Activated CD4-positive, alpha-beta T cell treated with anti-CD3 and anti-CD28 coated beads, Interleukin-2, amount 50 U/mL, for 24 hours (primary cell): ENCODE results near the gene PASD1.
"Not testable (repeated sequence)": the region's sequence is repeated elsewhere in the genome, so short reads cannot be mapped to it uniquely, and the experiment has no call there.

ENCODE experiments used
- DNase-seq, 2 donors: peaks; one replicate each; pipeline ENCODE4 v3.0.0-alpha.2; 2020; ENCODE audit warnings: low read depth in 1 of 2, low spot score in 1 of 2

The PASD1 gene

GRCh38 chrX:151609222-151609621, 45.7 kb downstream of the PASD1 start:
- no peak for DNase-seq

GRCh38 chrX:151621422-151621821, 57.9 kb downstream of the PASD1 start:
- no peak for DNase-seq

- no peak for DNase-seq
These were observed 61.2 kb downstream of the PASD1 start for GRCh38 chrX:151624677-151625076.

- DNase-seq: no peak
These were observed 68.3 kb downstream of the PASD1 start for GRCh38 chrX:151631822-151632221.

- no peak for DNase-seq
These were observed 69.7 kb downstream of the PASD1 start for GRCh38 chrX:151633157-151633556.

GRCh38 chrX:151634937-151635336, 71.5 kb downstream of the PASD1 start:
- no peak for DNase-seq

- DNase-seq: no peak
These were observed 78.1 kb downstream of the PASD1 start for GRCh38 chrX:151641564-151641963.

GRCh38 chrX:151675121-151675746, 111.8 kb downstream of the PASD1 start:
- no peak for DNase-seq

GRCh38 chrX:151676196-151676595, 112.7 kb downstream of the PASD1 start:
- DNase-seq: no peak

- DNase-seq: no peak
These were observed 116.4 kb downstream of the PASD1 start for GRCh38 chrX:151679798-151680402.

GRCh38 chrX:151680805-151681204, 117.3 kb downstream of the PASD1 start:
- peak; percentile 19 to 42 for DNase-seq

GRCh38 chrX:151687635-151688034, 124.2 kb downstream of the PASD1 start:
- no peak for DNase-seq

GRCh38 chrX:151688695-151689094, 125.2 kb downstream of the PASD1 start:
- DNase-seq: no peak

- no peak for DNase-seq
These were observed 129.3 kb downstream of the PASD1 start for GRCh38 chrX:151692825-151693224.

- DNase-seq: no peak
These were observed 130.6 kb downstream of the PASD1 start for GRCh38 chrX:151694121-151694520.

- DNase-seq: no peak
These were observed 131.4 kb downstream of the PASD1 start, which contains the start of gene PRRG3 for GRCh38 chrX:151694661-151695582. TSS of gene PRRG3 (plus strand) at chrX:151695458. CDS start at chrX:151698815, 3,357 bp downstream.

GRCh38 chrX:151695583-151696340, 132.3 kb downstream of the PASD1 start:
- no peak for DNase-seq

GRCh38 chrX:151697082-151697481, 133.6 kb downstream of the PASD1 start:
- DNase-seq: not testable (repeated sequence)

- no peak for DNase-seq
These were observed 134.0 kb downstream of the PASD1 start for GRCh38 chrX:151697522-151697921.

- no peak for DNase-seq
These were observed 135.0 kb downstream of the PASD1 start for GRCh38 chrX:151698485-151698884.

GRCh38 chrX:151699746-151700145, 136.3 kb downstream of the PASD1 start:
- no peak for DNase-seq
